HG02642 (cell line): Measurements from ENCODE around the gene GRIK4.

Experiments used
- ATAC-seq: cut with Tn5 transposase; IDR thresholded peaks from one replicate; pipeline ENCODE4 v1.9.1; 2021; ENCODE audit warnings: mild to moderate bottlenecking; ENCODE audit not compliant: unreplicated experiment, poor library complexity

GRIK4 gene

GRCh38 chr11:120505801-120506425 is 5.6 kb upstream of the GRIK4 start:
- ATAC-seq: no peak

DNA sequence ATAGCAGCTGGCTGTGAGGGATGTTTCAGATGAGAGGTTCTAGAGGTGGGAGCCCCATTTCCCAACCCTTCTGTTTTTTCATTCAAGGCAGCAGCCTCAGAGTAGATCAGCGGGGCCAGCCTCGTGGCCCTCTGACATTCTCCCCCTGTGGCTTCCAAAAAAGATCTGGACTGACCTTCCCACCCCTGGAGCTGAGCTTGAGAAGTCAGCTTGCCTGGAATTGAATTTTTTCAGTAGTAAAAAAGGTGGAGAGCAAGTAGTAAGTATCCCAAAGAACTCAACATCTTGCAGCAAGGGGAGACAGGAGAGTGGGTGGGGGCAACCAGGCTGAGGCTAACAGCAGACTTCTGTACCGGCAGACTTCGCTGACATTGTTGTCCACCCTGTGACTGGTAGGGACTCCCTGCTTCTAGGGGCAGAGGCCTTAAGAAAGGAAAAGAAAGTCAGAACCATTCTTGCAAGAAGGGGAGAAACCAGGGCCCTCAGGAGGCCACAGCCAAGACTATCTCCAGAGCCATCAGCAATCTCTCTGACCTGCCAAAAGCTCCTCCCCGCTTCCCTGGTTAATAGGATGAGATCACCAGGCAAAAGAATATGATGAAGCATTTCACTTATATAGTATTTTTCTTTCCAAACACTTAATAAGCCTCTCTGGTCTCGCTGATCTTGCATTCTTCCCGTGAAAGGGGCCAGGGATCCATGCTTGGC is 2.0 kb upstream of the GRIK4 start:
- ATAC-seq: no peak

DNA sequence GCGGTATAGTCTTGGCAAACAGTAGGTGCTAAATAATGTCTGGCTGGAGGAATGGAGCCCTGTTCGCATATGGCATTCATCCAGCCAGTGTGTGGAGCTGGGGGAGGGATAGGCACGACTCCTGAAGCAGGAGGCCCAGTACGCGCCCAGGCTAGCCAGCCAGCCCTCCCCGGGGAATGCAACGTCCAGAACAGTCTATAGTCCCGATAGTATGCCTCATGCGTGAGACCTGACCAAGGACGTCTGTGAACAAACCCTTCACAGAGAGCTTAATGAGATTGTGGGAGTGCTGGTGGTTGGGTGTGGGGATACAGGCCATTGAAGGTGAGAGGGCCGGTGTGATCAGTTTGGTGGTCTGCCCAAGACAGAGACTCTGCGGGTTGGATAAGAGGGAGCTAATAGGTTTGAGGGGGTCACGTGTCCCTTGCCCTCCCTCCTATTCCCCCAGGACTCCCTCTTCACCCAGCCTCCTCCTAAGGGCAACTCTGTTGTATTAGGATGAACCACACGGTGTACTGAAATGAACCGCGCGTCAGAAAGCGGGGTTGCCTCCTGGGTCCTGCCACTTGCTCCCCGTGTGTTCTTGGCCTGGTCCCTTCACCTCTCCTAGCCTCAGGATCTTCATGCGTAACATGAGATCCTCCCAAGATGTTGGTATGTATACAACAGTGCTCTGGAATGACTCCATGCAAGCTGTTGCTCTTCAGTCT is 987 bp upstream of the GRIK4 start:
- ATAC-seq: no peak

- no peak for ATAC-seq
Observed at GRCh38 chr11:120511820-120512738, 531 bp downstream of the GRIK4 start.

GRCh38 chr11:120512739-120513435 is 1.3 kb downstream of the GRIK4 start:
- ATAC-seq: no peak

GRCh38 chr11:120513436-120514315 is 2.1 kb downstream of the GRIK4 start:
- no peak for ATAC-seq

DNA sequence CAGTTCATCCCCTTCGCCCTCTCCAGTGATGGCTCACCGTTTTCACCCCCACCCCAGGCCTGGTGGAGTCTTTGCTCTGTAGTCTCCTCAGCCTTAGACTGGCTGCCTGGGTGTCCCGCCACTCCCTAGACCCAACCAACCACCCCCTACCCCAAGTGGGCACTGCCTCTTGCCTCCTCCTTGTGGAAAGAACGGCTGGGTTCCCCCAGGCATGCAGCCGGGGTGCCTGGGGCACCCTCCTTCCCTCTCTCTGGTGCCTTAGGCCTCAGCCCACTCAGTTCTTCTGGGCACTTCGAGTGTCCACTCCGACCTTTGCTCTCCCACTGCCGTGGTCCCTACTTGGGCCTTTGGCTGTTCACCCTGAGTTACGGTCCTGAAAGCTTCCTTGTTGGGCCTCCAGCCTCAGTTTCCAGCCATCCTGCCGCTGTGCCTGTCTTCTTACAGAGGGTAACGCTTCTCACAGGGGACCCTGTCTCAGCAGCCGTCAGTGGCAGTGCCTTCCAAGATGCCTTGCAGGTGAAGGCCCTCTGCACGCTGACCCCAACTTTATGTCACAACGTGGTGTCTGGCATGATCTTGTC is 3.1 kb downstream of the GRIK4 start:
- no peak for ATAC-seq

GRCh38 chr11:120515186-120515723 is 3.7 kb downstream of the GRIK4 start:
- no peak for ATAC-seq

DNA sequence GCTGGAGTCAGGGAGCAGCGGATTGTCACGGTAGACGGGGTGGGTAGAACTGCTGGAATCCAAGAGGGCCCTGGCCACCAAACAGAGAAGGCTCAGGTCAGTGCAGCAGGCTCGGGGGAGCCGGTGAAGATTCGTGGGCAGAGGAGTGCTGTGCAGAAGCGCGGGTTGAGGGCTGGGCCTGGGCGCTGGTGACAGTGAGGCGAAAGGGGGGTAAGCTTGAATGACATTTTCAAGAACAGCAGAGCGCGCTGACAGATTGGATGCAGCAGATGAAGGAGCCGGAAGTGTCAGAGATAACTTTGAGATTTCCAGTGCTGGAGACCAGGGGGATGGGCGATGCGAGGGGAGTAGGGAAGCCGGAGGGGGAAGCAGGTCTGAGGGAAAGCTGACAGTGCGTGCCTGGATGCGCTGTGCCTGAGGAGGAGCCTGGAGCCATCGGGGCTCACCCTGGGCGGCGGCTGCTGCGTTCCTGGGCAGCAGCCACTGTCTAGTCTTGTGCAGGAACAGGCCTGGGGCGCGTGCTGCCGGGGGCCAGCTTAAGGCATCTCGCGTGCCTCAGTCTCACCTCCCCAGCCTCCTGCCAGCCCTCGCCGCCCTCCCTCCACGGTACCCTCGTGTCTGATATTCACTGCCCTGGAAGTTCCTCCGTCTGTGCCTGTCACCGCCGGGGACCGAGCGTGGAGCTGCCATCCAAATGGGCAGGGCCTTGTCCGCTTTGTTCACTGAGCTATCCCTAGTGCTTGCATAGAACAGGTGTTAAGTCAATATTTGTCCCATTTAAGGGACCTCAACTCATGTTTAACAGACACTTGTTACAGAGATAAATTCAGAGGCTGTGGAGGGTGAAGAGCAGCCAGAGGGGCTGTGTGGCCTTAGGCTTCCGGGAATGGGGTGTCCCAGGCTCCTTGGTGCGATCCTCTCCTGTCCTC is 5.2 kb downstream of the GRIK4 start:
- ATAC-seq: no peak

GRCh38 chr11:120517390-120517761 is 5.8 kb downstream of the GRIK4 start:
- no peak for ATAC-seq

DNA sequence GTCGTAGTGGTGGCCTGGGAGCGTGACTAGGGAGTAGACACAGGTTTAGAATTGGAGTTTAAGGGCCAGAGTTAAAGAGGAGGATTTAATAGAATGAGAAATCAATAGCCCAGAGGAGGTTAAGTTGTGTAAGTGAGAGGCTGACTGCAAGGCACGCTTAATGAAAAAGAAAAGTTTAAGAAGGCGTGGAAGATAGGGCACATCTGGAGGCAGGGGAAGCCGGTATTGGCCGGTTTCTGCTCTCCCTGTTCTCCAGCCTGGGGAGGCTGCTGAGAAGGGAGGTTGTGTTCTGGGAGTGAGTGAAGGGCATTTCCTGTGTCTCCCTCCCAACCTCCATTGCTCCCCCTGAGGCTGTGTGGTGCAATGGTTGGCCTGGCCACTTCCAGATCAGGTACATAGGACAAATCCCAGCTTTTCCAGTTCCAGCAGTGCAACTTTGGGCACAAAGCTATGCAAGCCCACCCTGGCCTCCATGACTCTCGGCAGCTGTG is 6.3 kb downstream of the GRIK4 start:
- ATAC-seq: no peak

GRCh38 chr11:120518356-120518755 is 6.8 kb downstream of the GRIK4 start:
- no peak for ATAC-seq

- ATAC-seq: no peak
Observed at GRCh38 chr11:120519474-120519873, 7.9 kb downstream of the GRIK4 start.

DNA sequence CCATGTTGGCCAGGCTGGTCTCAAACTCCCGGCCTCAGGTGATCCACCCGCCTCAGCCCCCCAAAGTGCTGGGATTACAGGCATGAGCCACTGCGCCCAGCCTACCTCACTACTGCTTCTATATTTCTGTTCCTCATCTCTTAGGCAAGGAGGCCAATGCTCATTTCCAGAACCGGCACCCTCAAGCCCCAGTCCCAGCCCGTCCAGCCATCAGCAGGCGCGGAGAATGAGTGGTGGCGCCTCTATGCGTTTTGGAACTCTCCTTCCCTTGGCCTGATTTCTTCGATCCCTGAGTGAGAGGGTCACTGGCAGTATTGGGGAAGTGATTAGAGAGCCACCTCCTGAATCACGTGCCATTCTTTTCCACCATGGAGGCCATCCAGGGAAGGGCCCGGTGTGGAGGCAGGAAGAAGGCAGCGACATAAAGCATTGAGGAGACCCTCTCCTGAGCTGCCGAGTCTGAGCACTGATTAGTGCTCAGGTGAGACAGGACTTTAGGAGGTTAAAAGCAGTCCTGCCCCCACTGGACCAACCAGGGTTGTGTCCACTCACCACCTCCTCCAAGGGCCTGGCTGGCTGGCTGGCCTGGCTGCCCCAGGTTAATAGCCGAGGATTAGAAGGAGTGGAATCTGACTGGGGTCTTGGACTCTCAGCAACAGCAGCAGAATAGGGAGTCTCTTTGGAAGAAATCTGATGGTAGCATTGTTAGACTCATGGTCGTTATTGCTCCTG is 8.7 kb downstream of the GRIK4 start:
- no peak for ATAC-seq

GRCh38 chr11:120521176-120521575 is 9.6 kb downstream of the GRIK4 start:
- ATAC-seq: no peak

GRCh38 chr11:120522021-120522420 is 10.5 kb downstream of the GRIK4 start:
- no peak for ATAC-seq

- ATAC-seq: no peak
Observed at GRCh38 chr11:120522736-120523135, 11.2 kb downstream of the GRIK4 start.
